Panc1 (cell line): ENCODE data around the gene SEBOX.

Source experiments
- CTCF ChIP-seq: fragments of 450-650 bp; IDR thresholded peaks from 2 replicates; pipeline ENCODE4 v1.5.1; 2017; ENCODE audit warnings: mild to moderate bottlenecking
- POLR2AphosphoS5 ChIP-seq: IDR thresholded peaks from 2 replicates; pipeline ENCODE4 v1.6.1; 2012; ENCODE audit warnings: mild to moderate bottlenecking, low read depth, low read length, moderate library complexity

- TF ChIP-seq CTCF (no peak), POLR2AphosphoS5 (no peak)
Measured at GRCh38 chr17:28357901-28358197, 7.2 kb downstream of the SEBOX start.
